Measurements from ENCODE around the gene FGF9.

DNA sequence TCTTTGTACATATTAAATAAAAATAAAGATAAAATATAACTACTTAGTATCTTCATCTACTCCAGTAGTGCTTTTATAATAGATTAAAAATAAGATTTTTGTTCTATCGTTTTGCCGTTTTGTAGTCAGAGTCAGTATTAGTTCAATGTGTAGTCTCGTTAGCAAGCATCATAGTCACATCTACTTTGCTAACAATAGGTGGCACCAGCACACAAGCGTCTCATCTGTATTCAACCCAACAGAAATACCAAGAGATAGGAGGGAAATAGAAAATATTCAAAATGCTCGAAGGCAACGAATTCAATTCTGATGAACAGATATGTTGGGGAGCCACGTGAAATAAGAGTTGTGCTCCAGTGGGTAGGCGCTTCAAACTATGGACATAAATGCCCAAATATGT lies 45.5 kb upstream of the FGF9 start:
- TF ChIP-seq, protein P1, sequence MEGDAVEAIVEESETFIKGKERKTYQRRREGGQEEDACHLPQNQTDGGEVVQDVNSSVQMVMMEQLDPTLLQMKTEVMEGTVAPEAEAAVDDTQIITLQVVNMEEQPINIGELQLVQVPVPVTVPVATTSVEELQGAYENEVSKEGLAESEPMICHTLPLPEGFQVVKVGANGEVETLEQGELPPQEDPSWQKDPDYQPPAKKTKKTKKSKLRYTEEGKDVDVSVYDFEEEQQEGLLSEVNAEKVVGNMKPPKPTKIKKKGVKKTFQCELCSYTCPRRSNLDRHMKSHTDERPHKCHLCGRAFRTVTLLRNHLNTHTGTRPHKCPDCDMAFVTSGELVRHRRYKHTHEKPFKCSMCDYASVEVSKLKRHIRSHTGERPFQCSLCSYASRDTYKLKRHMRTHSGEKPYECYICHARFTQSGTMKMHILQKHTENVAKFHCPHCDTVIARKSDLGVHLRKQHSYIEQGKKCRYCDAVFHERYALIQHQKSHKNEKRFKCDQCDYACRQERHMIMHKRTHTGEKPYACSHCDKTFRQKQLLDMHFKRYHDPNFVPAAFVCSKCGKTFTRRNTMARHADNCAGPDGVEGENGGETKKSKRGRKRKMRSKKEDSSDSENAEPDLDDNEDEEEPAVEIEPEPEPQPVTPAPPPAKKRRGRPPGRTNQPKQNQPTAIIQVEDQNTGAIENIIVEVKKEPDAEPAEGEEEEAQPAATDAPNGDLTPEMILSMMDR (IDR thresholded peaks at IDR 0.05): peak in 2 of 6 experiments; percentile 30 to 42
- no peak for TF ChIP-seq POLR2A (IDR thresholded peaks at IDR 0.05)
